ENCODE results near the gene CLTCL1. TPM values are rescaled to one million over a fixed set of nuclear protein-coding genes. Genes with fewer than 3 reads are reported as not detected.

The CLTCL1 gene
- total and polyA plus RNA-seq, 2 donors (not counting 1 experiment from before 2014, with no cell fraction given): 1.0 to 5.5 TPM

DNA sequence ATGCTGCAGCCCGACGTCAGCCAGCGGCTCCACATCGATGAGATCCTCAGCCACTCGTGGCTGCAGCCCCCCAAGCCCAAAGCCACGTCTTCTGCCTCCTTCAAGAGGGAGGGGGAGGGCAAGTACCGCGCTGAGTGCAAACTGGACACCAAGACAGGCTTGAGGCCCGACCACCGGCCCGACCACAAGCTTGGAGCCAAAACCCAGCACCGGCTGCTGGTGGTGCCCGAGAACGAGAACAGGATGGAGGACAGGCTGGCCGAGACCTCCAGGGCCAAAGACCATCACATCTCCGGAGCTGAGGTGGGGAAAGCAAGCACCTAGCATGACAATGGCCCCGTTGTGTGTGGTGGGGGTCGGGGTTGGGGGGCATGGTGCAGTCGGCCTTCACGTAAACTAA lies 159.4 kb downstream of the CLTCL1 start:
- Mint-ChIP-seq H3K4me3 (no peak overlapping the region), H3K27ac (no peak overlapping the region), H3K4me1 (no peaks in the 10 kb centered on the region), H3K9me3 (ENCODE audit: insufficient read depth) (no peaks in the 10 kb centered on the region), H3K27me3 (no peaks in the 10 kb centered on the region)
- H3K4me2 ChIP-seq (replicated peaks; ENCODE audit: low read depth, low read length, poor library complexity, severe bottlenecking): no peak overlapping the region
- no peaks in the 10 kb centered on the region for H3K9me3 ChIP-seq (ENCODE audit: control extremely low read depth in 1 of 3, control insufficient read depth in 2 of 3, insufficient read depth in 1 of 3, low read length in 2 of 3)
- no peak for TF ChIP-seq EZH2 (IDR thresholded peaks at IDR 0.05; ENCODE audit: borderline replicate concordance, insufficient read depth, low read depth, low read length, poor library complexity, severe bottlenecking)
- TF ChIP-seq, protein P1, sequence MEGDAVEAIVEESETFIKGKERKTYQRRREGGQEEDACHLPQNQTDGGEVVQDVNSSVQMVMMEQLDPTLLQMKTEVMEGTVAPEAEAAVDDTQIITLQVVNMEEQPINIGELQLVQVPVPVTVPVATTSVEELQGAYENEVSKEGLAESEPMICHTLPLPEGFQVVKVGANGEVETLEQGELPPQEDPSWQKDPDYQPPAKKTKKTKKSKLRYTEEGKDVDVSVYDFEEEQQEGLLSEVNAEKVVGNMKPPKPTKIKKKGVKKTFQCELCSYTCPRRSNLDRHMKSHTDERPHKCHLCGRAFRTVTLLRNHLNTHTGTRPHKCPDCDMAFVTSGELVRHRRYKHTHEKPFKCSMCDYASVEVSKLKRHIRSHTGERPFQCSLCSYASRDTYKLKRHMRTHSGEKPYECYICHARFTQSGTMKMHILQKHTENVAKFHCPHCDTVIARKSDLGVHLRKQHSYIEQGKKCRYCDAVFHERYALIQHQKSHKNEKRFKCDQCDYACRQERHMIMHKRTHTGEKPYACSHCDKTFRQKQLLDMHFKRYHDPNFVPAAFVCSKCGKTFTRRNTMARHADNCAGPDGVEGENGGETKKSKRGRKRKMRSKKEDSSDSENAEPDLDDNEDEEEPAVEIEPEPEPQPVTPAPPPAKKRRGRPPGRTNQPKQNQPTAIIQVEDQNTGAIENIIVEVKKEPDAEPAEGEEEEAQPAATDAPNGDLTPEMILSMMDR (IDR thresholded peaks at IDR 0.05): no peak
- no peak overlapping the region for H3K27ac ChIP-seq (ENCODE audit: low read length in 2 of 2)
- H3K4me1 ChIP-seq (ENCODE audit: control insufficient read depth in 2 of 2, insufficient read depth in 2 of 2, low read length in 2 of 2): no peaks in the 10 kb centered on the region
- peaks cover 6% of the 10 kb centered on the region for H4K20me1 ChIP-seq (ENCODE audit: control insufficient read depth, insufficient read depth, low read length, poor library complexity, severe bottlenecking)
- CTCF ChIA-PET: no interaction called here
- no peak overlapping the region for H3K4me3 ChIP-seq (ENCODE audit: control extremely low read depth in 1 of 5, extremely low read depth in 1 of 5, insufficient read depth in 1 of 5, low read depth in 2 of 5, low read length in 4 of 5)
- ATAC-seq (ENCODE audit: low read depth): no peak
- POLR2A ChIA-PET: no interaction called here
- H3K79me2 ChIP-seq (ENCODE audit: control insufficient read depth, insufficient read depth, low read length): no peaks in the 10 kb centered on the region
- no peak overlapping the region for H2AFZ ChIP-seq (ENCODE audit: insufficient read depth, low read depth, low read length, poor library complexity, severe bottlenecking)
- no peak overlapping the region for H3K9ac ChIP-seq (ENCODE audit: low read length)
- intact Hi-C loops (cut with micrococcal nuclease): no loop called here
- DNase-seq: no peak
- no peaks in the 10 kb centered on the region for H3K27me3 ChIP-seq (replicated peaks in 1 of 4; ENCODE audit: control extremely low read depth in 1 of 4, control insufficient read depth in 3 of 4, insufficient read depth in 4 of 4, low read length in 3 of 4)
- 95% methylated on average over 18 of the region's 20 CpGs for WGBS (ENCODE audit: insufficient coverage)
- peaks cover 2 to 29% of the 10 kb centered on the region in 2 experiments for H3K36me3 ChIP-seq (replicated peaks in 1 of 2; ENCODE audit: control extremely low read depth in 1 of 2, control insufficient read depth in 1 of 2, extremely low read depth in 1 of 2, insufficient read depth in 2 of 2, low read length in 1 of 2)

DNA sequence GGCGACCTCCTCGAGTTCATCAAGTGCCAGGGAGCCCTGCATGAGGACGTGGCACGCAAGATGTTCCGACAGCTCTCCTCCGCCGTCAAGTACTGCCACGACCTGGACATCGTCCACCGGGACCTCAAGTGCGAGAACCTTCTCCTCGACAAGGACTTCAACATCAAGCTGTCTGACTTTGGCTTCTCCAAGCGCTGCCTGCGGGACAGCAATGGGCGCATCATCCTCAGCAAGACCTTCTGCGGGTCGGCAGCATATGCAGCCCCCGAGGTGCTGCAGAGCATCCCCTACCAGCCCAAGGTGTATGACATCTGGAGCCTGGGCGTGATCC lies 159.9 kb downstream of the CLTCL1 start:
- peaks cover 2 to 24% of the 10 kb centered on the region in 2 experiments for H3K36me3 ChIP-seq (replicated peaks in 1 of 2; ENCODE audit: control extremely low read depth in 1 of 2, control insufficient read depth in 1 of 2, extremely low read depth in 1 of 2, insufficient read depth in 2 of 2, low read length in 1 of 2)
- no peak overlapping the region for H3K27ac Mint-ChIP-seq
- POLR2A ChIA-PET: no interaction called here

More for the DNA sequence above, 159.9 kb downstream of the CLTCL1 start:
- Mint-ChIP-seq H3K4me3 (no peak overlapping the region), H3K4me1 (no peaks in the 10 kb centered on the region), H3K27me3 (no peaks in the 10 kb centered on the region), H3K9me3 (ENCODE audit: insufficient read depth) (no peaks in the 10 kb centered on the region)
- H3K4me1 ChIP-seq (ENCODE audit: control insufficient read depth in 2 of 2, insufficient read depth in 2 of 2, low read length in 2 of 2): no peaks in the 10 kb centered on the region
- intact Hi-C loops (cut with micrococcal nuclease): no loop called here
- H3K9ac ChIP-seq (ENCODE audit: low read length): no peak overlapping the region
- H4K20me1 ChIP-seq (ENCODE audit: control insufficient read depth, insufficient read depth, low read length, poor library complexity, severe bottlenecking): peaks cover 1% of the 10 kb centered on the region
- no peak for DNase-seq
- 98% methylated on average over 19 of the region's 19 CpGs for WGBS (ENCODE audit: insufficient coverage)
- TF ChIP-seq, protein P1 (IDR thresholded peaks at IDR 0.05): no peak
- no peak for TF ChIP-seq EZH2 (IDR thresholded peaks at IDR 0.05; ENCODE audit: borderline replicate concordance, insufficient read depth, low read depth, low read length, poor library complexity, severe bottlenecking)
- H2AFZ ChIP-seq (ENCODE audit: insufficient read depth, low read depth, low read length, poor library complexity, severe bottlenecking): no peak overlapping the region
- no peaks in the 10 kb centered on the region for H3K27me3 ChIP-seq (replicated peaks in 1 of 4; ENCODE audit: control extremely low read depth in 1 of 4, control insufficient read depth in 3 of 4, insufficient read depth in 4 of 4, low read length in 3 of 4)
- H3K4me2 ChIP-seq (replicated peaks; ENCODE audit: low read depth, low read length, poor library complexity, severe bottlenecking): no peak overlapping the region
- CTCF ChIA-PET: no interaction called here
- no peaks in the 10 kb centered on the region for H3K9me3 ChIP-seq (ENCODE audit: control extremely low read depth in 1 of 3, control insufficient read depth in 2 of 3, insufficient read depth in 1 of 3, low read length in 2 of 3)
- H3K27ac ChIP-seq (ENCODE audit: low read length in 2 of 2): no peak overlapping the region
- no peak for ATAC-seq (ENCODE audit: low read depth)
- H3K79me2 ChIP-seq (ENCODE audit: control insufficient read depth, insufficient read depth, low read length): no peaks in the 10 kb centered on the region
- H3K4me3 ChIP-seq (ENCODE audit: control extremely low read depth in 1 of 5, extremely low read depth in 1 of 5, insufficient read depth in 1 of 5, low read depth in 2 of 5, low read length in 4 of 5): no peak overlapping the region

Measured in B cell (primary cell).